Measurements from ENCODE around the gene HGF.

DNA sequence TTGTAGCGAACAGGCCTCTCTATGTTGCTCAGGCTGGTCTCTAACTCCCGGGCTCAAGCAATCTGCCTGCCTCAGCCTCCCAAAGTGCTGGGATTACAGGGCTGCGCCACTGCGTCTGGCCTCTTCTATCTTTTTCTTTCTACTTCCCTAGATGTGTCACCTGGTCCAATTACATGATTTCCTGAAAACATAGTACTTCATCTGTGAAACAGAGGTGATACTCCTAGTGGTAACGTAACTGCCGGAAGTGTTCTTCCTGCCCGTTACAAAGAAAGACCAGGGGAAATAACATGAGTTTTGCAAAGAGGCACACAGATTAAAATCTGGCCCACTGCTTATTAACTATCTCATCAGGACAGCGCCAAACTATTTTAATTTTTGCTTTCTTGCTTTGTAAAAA is 18.4 kb upstream of the HGF start:
- TF ChIP-seq, protein P1, sequence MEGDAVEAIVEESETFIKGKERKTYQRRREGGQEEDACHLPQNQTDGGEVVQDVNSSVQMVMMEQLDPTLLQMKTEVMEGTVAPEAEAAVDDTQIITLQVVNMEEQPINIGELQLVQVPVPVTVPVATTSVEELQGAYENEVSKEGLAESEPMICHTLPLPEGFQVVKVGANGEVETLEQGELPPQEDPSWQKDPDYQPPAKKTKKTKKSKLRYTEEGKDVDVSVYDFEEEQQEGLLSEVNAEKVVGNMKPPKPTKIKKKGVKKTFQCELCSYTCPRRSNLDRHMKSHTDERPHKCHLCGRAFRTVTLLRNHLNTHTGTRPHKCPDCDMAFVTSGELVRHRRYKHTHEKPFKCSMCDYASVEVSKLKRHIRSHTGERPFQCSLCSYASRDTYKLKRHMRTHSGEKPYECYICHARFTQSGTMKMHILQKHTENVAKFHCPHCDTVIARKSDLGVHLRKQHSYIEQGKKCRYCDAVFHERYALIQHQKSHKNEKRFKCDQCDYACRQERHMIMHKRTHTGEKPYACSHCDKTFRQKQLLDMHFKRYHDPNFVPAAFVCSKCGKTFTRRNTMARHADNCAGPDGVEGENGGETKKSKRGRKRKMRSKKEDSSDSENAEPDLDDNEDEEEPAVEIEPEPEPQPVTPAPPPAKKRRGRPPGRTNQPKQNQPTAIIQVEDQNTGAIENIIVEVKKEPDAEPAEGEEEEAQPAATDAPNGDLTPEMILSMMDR (IDR thresholded peaks at IDR 0.05), result no peak
- no peak for TF ChIP-seq EZH2 (IDR thresholded peaks at IDR 0.05; ENCODE audit: borderline replicate concordance, insufficient read depth, low read depth, low read length, poor library complexity, severe bottlenecking)

Measured in B cell (primary cell).